GM13977 (cell line): ENCODE results near the gene KRT20.

Experiments
- DNase-seq: peaks from one replicate; pipeline ENCODE4 v3.0.0; 2012; ENCODE audit warnings: low spot score
- in situ Hi-C: fragments of 300-500 bp; cut with MboI; formaldehyde crosslinking; loops from one replicate; pipeline ENCODE4 v1.12.0; 2022; ENCODE audit warnings: low sequenced_read_pairs, low pct_unique_long_range_greater_than_20kb, mixed read lengths, inconsistent platforms; ENCODE audit not compliant: unreplicated experiment
- TF ChIP-seq, protein P1 (sequence below): IDR thresholded peaks from 2 replicates; pipeline ENCODE4 v1.5.1; 2012; ENCODE audit warnings: mild to moderate bottlenecking, control low read depth; ENCODE audit not compliant: insufficient read depth; ENCODE audit errors: extremely low read depth, missing control alignments

KRT20 gene

DNA sequence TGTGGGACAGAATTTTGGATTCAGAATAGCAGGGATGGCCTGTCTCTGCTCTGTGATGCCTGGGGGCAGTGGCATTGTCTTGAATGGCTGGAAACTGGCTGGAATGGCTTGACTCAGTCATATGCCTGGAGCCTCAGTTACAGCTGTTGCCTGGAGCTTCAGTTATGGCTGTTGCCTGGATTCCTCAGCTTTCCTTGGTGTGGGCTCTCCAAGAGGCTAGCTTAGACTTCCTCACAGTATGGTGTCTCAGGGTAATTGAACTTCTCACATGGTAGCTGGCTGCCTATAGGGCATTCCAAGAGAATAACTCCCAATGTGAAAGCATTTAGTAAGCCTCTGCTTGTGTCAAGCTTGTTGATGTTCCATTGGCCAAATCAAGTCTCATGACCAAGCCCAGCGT lies 31.3 kb upstream of the KRT20 start:
- in situ Hi-C loops, result loop anchor here (25.0 kb wide), 1 partner anchor 746 kb away; no protein-coding TSS in a partner anchor
- TF ChIP-seq, protein P1, sequence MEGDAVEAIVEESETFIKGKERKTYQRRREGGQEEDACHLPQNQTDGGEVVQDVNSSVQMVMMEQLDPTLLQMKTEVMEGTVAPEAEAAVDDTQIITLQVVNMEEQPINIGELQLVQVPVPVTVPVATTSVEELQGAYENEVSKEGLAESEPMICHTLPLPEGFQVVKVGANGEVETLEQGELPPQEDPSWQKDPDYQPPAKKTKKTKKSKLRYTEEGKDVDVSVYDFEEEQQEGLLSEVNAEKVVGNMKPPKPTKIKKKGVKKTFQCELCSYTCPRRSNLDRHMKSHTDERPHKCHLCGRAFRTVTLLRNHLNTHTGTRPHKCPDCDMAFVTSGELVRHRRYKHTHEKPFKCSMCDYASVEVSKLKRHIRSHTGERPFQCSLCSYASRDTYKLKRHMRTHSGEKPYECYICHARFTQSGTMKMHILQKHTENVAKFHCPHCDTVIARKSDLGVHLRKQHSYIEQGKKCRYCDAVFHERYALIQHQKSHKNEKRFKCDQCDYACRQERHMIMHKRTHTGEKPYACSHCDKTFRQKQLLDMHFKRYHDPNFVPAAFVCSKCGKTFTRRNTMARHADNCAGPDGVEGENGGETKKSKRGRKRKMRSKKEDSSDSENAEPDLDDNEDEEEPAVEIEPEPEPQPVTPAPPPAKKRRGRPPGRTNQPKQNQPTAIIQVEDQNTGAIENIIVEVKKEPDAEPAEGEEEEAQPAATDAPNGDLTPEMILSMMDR, result no peak

DNA sequence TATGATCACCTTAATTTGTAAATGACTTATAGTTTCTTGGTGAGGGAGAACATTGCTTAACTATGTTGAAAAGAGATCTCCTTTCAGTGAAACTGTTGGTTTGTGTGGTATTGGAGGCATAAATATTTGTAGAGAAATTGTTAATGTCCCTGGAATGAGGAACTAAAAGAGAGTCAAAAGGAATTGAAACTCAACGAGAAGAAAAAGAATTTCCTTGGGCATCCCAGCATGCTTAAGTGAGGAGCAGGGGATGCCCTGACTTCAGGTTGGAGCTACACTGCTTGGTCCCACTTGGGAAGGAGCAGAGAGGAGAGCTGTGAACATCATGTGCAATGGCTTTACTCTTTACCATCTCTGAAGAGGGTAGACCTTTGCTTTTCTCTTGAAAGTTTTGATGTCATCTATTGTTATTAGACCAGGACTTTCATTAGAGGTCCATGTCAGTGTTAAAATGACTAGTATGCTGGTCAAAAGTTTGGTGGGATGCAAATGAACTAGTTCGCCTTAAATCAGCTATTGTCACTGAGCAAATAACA lies 30.7 kb upstream of the KRT20 start:
- DNase-seq, result peak; percentile 58
- in situ Hi-C loops, result loop anchor here (25.0 kb wide), 1 partner anchor 747 kb away; no protein-coding TSS in a partner anchor
- TF ChIP-seq, protein P1, result no peak

More for the DNA sequence above, 31.3 kb upstream of the KRT20 start:
- no peak for DNase-seq

DNA sequence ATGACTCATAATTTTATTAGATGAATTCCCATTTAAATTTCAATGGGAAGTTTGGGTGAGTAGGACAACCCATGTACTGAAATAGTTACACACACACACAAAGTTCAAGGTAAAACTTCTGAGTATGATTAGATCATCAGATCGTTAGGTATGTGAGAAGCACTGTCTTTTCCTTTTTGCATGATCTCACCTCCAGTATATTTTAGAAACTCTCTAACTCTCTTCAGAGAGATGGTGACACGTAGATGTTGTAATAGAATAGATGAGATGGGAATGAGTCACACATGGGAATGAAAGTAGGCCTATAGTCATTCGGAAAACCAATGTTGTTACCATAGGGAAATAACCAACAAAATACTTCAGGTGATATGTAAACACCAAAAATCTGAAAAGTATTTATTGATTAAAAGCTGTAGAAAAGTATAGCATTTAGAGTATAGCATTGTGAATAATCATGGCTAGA lies 30.2 kb upstream of the KRT20 start:
- peak; percentile 59 for DNase-seq
- TF ChIP-seq, protein P1, result no peak
- in situ Hi-C loops, result loop anchor here (25.0 kb wide), 1 partner anchor 747 kb away; no protein-coding TSS in a partner anchor

DNA sequence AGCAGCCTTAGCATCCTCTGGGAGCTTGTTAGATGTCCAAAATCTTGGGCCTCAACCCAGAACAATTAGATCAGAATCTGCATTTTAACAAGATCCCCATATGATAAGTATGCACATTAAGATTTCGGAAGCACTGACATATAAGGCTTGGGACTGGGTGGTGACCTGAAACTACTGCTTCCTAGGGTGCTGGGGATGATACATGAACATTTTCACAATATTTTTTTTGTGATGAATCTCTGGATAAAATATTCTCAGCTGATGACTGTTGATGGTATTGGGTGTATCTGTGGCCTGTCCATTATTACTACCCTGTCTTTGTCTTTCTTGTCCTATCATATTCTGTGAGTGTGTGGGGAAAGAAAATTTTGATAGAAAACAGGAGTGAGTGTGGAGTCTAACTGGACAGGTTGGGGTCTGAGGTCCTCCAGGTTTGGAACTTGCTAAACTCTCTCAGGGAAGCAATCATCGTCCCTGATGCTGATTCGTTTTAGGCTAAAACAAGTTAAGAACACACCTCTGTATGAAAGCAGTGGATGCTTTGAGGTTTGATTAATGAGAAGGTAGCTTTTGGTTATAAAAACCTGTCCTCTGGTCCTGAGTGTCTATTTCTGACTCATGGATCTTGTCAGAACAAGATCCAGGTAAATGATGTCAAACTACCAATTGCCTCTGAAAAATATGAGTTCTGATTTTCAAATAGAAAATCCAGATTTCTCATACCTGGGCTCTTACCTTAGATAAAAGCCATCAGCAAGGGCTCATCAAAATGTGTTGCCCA lies 29.2 kb upstream of the KRT20 start:
- in situ Hi-C loops, result loop anchor here (25.0 kb wide), 1 partner anchor 748 kb away; no protein-coding TSS in a partner anchor
- no peak for DNase-seq
- TF ChIP-seq, protein P1, result no peak

DNA sequence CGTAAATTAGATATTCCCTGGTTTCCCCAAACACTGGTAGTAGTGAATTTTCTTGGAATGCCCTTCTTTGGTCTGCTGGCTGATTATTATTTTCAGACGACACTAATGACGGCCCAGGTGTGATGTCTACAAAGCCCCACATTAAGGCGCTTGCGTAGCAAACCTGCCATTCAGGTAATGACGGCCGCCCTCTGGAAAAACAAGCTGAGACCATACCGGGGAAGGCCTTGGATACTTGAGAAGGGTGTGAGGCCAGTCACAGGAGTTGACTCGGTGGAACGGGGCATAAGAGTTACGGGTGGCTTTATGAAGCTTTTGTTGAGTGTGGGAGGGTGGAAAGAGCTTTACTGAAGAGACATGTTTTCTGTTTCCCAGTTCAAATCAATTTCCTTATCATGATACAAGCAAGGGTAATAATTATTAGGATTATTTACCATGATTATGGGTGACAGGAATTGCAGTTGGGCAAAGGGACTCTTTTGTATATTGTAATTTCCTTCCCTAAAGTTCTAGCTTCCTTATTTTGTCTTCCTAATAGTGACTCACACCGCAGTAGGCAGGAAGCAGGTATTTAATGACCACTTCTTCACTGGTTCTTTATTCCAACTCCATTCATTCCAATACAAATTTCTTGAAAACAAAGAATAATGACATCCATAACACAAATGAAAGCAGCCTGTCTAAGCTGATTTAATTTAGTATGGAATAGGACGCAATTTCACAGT lies 27.6 kb upstream of the KRT20 start:
- in situ Hi-C loops, result loop anchor here (25.0 kb wide), 1 partner anchor 750 kb away; no protein-coding TSS in a partner anchor
- DNase-seq, result no peak
- TF ChIP-seq, protein P1, result no peak

DNA sequence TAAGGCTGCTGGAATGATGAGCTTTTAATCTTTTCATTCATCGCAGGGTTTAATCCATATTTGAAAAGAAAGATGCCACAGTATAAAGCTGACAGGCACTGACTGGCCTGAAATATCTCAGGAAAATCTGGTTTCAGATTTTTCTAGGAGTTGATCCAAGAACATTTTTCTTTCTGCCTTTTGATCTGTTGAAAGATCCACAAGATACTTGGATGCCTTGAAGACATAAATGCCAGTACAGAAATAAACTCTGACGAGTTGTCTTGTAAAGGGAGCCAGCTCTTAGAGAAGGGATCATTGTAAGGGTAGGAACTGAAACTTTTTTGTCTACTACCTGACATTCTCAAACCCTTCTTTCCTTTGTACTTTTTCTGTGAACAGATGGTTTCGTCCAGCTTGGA lies 25.4 kb upstream of the KRT20 start:
- in situ Hi-C loops, result loop anchor here (25.0 kb wide), 1 partner anchor 752 kb away; no protein-coding TSS in a partner anchor
- TF ChIP-seq, protein P1, result no peak
- DNase-seq, result no peak
